ENCODE results near the gene NOL9. TPM values are rescaled to one million over a fixed set of nuclear protein-coding genes. Genes with fewer than 3 reads are reported as not detected.
A peak's percentile ranks its signal among the peaks of the same experiment; 100 is the strongest.

Gene NOL9
- total RNA-seq, 2 donors from 2014 or later, result 15.3 to 38.9 TPM

DNA sequence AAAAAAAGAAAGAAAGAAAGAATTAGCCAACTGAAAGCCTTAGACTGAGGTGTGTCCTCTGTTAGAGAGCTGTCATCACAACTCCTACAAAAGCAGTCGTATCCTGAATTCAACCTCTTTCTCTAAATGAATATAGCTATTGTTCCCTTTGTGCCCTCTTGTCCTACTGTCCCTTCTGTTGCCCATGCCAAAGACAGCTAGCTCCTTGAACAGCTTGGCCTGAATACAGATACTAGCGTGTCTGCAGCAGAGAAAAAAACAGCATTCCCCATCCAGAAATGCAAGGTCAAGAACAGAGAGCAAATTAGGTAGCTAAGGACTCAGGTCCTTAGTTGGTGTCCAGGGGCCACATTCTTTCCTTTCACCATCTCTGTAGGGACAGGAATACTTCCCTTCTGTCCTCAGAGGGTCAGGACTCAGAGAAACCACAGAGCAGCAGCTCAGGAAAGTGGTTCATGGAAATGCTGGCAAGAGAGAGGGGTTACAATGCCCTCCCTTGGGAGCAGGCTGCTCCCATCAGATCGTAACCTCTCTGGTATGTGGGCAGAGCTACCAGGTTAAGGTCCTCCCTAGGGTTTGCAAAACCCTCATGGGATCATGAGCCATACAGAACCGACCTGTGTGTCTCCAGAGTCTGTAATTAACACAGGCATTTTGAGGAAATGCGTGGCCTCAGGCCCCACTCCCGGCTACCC lies 23.7 kb upstream of the NOL9 start:
- Histone ChIP-seq H3K27me3 (replicated peaks; ENCODE audit: insufficient read depth) (no peaks in the 10 kb centered on the region), H3K4me3 (no peak overlapping the region), H3K27ac (peak overlapping the region in 1 of 2 donors; percentile 93), H3K36me3 (no peaks in the 10 kb centered on the region), H3K9me3 (no peaks in the 10 kb centered on the region), H3K4me1 (ENCODE audit: control insufficient read depth in 1 of 2, low read depth in 2 of 2) (peaks cover 16 to 27% of the 10 kb centered on the region in 2 donors)
- TF ChIP-seq CTCF (IDR thresholded peaks at IDR 0.05), result no peak
- ATAC-seq (ENCODE audit: insufficient number of reproducible peaks, low FRiP score, low read depth) (no peak), DNase-seq (ENCODE audit: low spot score) (no peak)

GRCh38 chr1:6574818-6575217 lies 20.5 kb upstream of the NOL9 start:
- TF ChIP-seq CTCF (IDR thresholded peaks at IDR 0.05), result no peak
- DNase-seq (ENCODE audit: low spot score) (no peak), ATAC-seq (ENCODE audit: insufficient number of reproducible peaks, low FRiP score, low read depth) (no peak)
- Histone ChIP-seq H3K27me3 (replicated peaks; ENCODE audit: insufficient read depth) (no peaks in the 10 kb centered on the region), H3K9me3 (no peaks in the 10 kb centered on the region), H3K36me3 (no peaks in the 10 kb centered on the region), H3K27ac (no peak overlapping the region), H3K4me1 (ENCODE audit: control insufficient read depth in 1 of 2, low read depth in 2 of 2) (peaks cover 5 to 9% of the 10 kb centered on the region in 2 donors), H3K4me3 (no peak overlapping the region)

- DNase-seq (ENCODE audit: low spot score) (no peak), ATAC-seq (ENCODE audit: insufficient number of reproducible peaks, low FRiP score, low read depth) (no peak)
- H3K27ac ChIP-seq, result no peak overlapping the region
- no peaks in the 10 kb centered on the region for H3K27me3 ChIP-seq (replicated peaks; ENCODE audit: insufficient read depth)
- no peak overlapping the region for H3K4me3 ChIP-seq
- no peaks in the 10 kb centered on the region for H3K9me3 ChIP-seq
- no peaks in the 10 kb centered on the region for H3K36me3 ChIP-seq
- no peak for TF ChIP-seq CTCF (IDR thresholded peaks at IDR 0.05)
- peaks cover under 1 to 4% of the 10 kb centered on the region in 2 donors for H3K4me1 ChIP-seq (ENCODE audit: control insufficient read depth in 1 of 2, low read depth in 2 of 2)
Measured at GRCh38 chr1:6574025-6574620, 19.8 kb upstream of the NOL9 start.

GRCh38 chr1:6572653-6573383 lies 18.5 kb upstream of the NOL9 start:
- no peaks in the 10 kb centered on the region for H3K36me3 ChIP-seq
- H3K4me3 ChIP-seq, result no peak overlapping the region
- no peaks in the 10 kb centered on the region for H3K27me3 ChIP-seq (replicated peaks; ENCODE audit: insufficient read depth)
- TF ChIP-seq CTCF (IDR thresholded peaks at IDR 0.05), result no peak
- DNase-seq (ENCODE audit: low spot score) (no peak), ATAC-seq (ENCODE audit: insufficient number of reproducible peaks, low FRiP score, low read depth) (no peak)
- H3K27ac ChIP-seq, result no peak overlapping the region
- H3K9me3 ChIP-seq, result no peaks in the 10 kb centered on the region
- H3K4me1 ChIP-seq (ENCODE audit: control insufficient read depth in 1 of 2, low read depth in 2 of 2), result no peaks in the 10 kb centered on the region

DNA sequence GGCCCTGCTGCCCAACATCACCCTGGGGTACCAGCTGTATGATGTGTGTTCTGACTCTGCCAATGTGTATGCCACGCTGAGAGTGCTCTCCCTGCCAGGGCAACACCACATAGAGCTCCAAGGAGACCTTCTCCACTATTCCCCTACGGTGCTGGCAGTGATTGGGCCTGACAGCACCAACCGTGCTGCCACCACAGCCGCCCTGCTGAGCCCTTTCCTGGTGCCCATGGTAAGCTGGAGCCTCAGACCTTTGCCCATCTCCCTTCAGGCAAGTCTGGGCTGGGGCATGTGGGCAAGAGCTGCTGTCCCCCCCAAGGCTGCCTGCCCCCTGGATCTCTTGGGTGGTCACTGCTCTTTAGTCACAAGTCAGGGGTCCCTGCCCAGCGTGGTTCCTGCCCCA lies 16.7 kb upstream of the NOL9 start:
- H3K27me3 ChIP-seq (replicated peaks; ENCODE audit: insufficient read depth), result no peaks in the 10 kb centered on the region
- no peak overlapping the region for H3K27ac ChIP-seq
- no peaks in the 10 kb centered on the region for H3K4me1 ChIP-seq (ENCODE audit: control insufficient read depth in 1 of 2, low read depth in 2 of 2)
- H3K9me3 ChIP-seq, result no peaks in the 10 kb centered on the region
- no peaks in the 10 kb centered on the region for H3K36me3 ChIP-seq
- ATAC-seq (ENCODE audit: insufficient number of reproducible peaks, low FRiP score, low read depth), result no peak
- DNase-seq (ENCODE audit: low spot score), result no peak
- no peak for TF ChIP-seq CTCF (IDR thresholded peaks at IDR 0.05)
- no peak overlapping the region for H3K4me3 ChIP-seq

All from thoracic aorta (tissue), 2 donors.